Stimulated activated CD8-positive, alpha-beta memory T cell treated with anti-CD3 and anti-CD28 coated beads, Interleukin-12 subunit alpha, Interleukin-12 subunit beta, amount 100 ng/mL, for 4 hours (primary cell): Measurements from ENCODE around the gene SFTA2.
A peak's percentile ranks its signal among the peaks of the same experiment; 100 is the strongest.

Experiments used
- DNase-seq: peaks from one replicate; pipeline ENCODE4 v3.0.0-alpha.2; 2020; ENCODE audit warnings: low read depth

The SFTA2 gene

DNA sequence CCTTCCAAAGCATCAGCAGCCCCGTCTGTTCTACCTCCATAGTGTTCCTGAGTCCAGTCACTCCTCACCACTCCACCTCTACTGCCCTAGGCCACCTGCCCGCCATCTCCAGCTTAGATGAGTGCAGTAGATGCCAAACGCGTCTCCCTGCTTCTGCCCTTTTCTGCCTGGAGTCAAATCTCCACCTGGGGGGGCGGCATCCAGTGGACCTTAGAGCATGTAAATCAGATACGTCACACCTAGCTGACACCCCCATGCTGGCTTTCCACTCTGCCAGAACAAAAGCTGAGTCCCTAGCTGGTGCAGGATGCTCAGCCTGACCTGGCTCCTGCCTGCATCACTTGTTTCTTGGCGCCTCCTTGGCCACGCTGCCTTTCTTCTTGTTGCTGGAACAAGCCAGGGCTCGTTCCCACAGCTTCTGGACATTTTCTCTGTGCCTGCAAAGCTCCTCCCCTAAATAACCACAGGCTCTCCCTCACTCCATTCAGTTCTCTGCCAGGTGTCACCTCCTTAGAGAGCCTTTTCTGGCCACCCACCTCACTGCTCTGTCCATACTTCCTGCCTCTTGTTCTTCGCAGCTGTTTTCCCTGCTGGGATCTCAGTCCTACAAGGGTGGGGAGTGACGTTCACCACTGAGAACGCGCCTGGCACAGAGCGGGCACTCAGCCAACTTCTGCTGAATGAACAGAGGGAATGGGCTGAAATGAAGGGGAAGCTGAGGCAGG lies 41.9 kb downstream of the SFTA2 start:
- DNase-seq, result no peak

- no peak for DNase-seq
These were observed 42.5 kb downstream of the SFTA2 start for GRCh38 chr6:30889496-30889885.

DNA sequence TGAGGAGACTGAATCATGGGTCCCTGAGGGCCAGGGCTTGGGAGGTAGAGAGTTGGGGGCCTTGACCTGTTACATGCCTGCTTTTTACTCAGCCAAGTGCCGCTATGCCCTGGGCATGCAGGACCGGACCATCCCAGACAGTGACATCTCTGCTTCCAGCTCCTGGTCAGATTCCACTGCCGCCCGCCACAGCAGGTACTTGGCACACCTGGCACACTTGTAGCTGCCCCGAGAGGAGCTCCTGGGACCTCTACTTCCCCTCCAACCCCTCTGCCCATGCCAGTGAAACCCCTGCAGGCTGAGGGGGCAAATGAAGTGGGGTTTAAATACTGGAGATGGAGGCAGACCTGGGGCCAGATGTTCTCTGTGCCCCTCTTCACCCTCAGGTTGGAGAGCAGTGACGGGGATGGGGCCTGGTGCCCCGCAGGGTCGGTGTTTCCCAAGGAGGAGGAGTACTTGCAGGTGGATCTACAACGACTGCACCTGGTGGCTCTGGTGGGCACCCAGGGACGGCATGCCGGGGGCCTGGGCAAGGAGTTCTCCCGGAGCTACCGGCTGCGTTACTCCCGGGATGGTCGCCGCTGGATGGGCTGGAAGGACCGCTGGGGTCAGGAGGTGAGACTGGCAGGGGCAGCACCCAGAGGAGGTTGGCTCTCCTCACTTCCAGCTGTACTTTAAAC lies 43.0 kb downstream of the SFTA2 start:
- no peak for DNase-seq

- DNase-seq, result no peak
These were observed 43.8 kb downstream of the SFTA2 start for GRCh38 chr6:30887901-30888815.

DNA sequence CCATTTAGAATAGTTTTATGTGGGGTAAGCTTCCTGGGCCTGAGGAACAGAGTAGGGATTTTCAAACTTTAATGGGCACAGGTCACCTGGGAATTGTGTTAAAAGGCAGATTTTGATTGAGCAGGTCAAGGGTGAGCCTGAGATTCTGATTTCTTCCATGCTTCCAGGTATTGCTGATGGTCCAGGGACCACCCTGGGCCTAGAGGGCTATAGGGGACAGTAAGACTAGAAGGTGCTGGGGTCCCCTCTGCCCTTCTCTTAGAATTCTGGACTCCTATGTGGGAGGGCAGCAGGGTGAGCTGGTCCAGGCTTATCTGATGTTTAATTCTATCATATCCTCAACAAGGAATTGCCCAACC lies 45.1 kb downstream of the SFTA2 start:
- no peak for DNase-seq

DNA sequence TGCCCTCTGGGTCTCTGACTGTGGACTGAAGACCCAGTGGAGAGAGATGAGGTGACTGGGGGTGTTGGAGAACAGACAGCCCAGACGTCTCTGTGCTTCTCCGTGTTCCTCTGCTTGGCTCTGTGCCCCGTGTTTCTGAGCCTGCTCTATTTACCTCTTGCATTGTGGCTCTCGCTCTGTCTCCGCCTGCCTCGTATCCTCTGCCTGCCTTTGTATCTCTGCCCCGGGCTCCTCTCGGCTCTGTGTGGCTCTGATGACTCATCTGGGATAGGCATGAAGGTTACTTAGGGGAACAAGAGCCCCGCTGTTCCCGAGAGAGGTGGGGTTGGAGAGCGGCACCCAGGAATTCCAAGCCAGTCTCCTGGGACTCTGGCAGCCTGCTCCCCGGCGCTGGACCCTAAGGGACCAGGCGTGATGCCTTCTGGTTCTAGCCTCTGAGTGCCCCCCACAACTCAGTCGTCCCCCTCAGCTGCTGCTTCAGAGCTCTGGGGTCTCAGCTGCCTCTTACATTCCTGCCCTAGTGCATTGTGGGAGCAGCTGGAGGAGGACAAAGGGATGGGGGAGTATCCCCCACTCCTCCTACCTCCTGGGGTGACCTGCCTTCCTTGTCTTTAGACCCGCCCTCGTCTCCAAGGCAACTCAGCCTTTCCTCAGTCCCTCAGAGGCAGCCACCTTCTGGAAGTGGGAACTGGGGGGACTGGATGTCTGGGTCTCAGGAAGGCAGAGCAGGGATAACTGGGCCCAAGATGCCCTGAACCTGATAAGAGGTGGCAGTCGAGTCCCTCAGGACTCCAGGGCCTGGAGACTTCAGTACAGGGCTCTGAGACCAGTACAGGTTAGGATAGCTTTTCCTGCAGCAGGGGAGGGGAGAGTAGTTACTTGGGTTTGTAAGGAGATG lies 45.7 kb downstream of the SFTA2 start:
- DNase-seq, result no peak

GRCh38 chr6:30885481-30885998 lies 46.4 kb downstream of the SFTA2 start:
- DNase-seq, result no peak

DNA sequence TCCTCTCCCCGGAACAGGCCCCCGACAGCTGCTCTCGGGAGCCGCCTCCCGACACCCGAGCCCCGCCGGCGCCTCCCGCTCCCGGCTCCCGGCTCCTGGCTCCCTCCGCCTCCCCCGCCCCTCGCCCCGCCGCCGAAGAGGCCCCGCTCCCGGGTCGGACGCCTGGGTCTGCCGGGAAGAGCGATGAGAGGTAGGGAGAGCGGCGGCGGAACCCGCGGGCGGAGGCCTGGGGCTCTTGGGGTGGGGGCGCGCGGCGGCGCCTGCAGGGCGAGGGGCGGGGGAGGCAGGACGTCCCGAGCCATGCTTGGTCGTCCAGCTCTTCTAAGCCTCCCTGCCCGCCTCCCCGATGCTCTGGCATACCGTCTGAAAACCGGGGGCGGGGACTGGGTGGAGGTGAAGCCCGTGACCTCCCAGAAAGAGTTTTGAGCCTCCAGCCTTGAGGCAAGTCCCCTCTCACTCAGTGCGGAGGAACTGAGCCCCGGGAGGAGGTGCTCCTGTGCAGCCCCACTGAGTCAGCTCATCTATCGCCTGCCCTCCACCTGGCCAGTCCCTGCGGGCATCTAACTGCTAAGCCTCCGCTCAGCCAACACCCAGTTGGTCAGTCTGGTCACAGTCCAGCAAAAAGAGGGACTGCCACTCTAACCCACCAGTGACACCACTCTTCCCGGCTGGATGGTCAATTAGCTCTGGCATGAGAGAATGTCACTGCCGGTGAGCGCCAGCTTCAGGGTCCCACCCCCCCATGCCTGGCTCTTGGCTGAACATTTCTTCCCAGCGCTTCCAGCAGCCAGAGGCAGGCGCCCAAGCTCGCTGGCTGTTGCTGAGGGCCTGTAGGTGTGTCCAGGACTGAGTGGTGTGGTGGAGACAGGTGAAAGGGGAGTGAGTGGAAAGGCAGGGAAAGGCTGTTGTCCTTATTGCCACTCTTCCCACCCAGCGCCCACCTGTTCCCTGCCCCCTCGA lies 47.2 kb downstream of the SFTA2 start:
- peak; percentile 21 for DNase-seq

- DNase-seq, result peak; percentile 40
These were observed 48.1 kb downstream of the SFTA2 start, which contains the start of gene DDR1 for GRCh38 chr6:30883685-30884520. Gene DDR1 (plus strand): TSS chr6:30884519. CDS start chr6:30888730, 4,211 bp downstream.

GRCh38 chr6:30882759-30883684 lies 48.9 kb downstream of the SFTA2 start:
- no peak for DNase-seq

GRCh38 chr6:30882204-30882758 lies 49.7 kb downstream of the SFTA2 start:
- DNase-seq, result no peak

- no peak for DNase-seq
These were observed 50.4 kb downstream of the SFTA2 start for GRCh38 chr6:30881392-30882203.
